ENCODE data around the gene ITPR1.

ITPR1 gene

DNA sequence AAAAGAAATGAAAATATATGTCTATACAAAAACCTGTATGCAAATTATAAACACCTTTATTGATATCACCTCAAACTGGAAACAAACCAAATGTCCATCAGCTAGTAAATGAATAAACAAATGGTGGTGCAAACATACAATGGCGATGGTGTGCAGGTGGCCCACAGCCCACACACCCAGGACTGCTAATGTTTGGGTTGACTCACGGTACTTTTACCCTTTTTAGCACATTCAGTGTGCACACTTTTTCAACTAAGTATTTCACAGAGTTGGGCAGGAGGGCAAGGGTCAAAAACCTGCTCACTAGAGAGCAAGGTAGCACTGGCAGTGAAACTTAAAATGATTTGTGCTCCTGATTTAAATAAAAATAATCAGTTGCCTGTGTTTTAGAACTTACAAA lies 363.0 kb downstream of the ITPR1 start:
- no peaks in the 10 kb centered on the region for H3K27me3 Mint-ChIP-seq
- H3K4me1 Mint-ChIP-seq (ENCODE audit: low read depth): peaks cover 33% of the 10 kb centered on the region
- no peak overlapping the region for H3K27ac Mint-ChIP-seq
- intact Hi-C loops (cut with micrococcal nuclease): no loop called here
- peaks cover 4% of the 10 kb centered on the region for H3K9me3 Mint-ChIP-seq
- H3K36me3 Mint-ChIP-seq (ENCODE audit: low read depth): no peaks in the 10 kb centered on the region
- H3K4me3 Mint-ChIP-seq: no peak overlapping the region

DNA sequence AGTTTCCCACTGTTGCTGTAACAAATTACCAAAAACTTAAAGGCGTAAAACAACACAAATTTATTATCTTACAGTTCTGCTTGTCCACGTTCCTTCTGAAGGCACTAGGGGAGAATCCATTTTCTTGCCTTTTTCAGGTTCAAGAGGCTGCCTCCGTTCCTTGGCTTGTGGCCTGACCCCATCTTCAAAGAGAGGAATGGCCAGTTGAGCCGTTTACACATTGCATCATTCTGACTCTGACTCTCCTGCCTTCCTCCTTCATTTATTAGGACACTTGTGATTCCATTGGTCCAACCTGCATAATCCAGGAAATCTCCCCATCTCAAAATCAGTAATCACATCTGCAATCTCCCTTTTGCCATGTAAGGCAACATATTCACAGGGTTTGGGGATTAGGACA lies 363.4 kb downstream of the ITPR1 start:
- Mint-ChIP-seq H3K4me1 (ENCODE audit: low read depth) (peaks cover 29% of the 10 kb centered on the region), H3K27me3 (no peaks in the 10 kb centered on the region), H3K9me3 (peaks cover 9% of the 10 kb centered on the region), H3K27ac (no peak overlapping the region), H3K36me3 (ENCODE audit: low read depth) (no peaks in the 10 kb centered on the region), H3K4me3 (no peak overlapping the region)
- intact Hi-C loops (cut with micrococcal nuclease): no loop called here

DNA sequence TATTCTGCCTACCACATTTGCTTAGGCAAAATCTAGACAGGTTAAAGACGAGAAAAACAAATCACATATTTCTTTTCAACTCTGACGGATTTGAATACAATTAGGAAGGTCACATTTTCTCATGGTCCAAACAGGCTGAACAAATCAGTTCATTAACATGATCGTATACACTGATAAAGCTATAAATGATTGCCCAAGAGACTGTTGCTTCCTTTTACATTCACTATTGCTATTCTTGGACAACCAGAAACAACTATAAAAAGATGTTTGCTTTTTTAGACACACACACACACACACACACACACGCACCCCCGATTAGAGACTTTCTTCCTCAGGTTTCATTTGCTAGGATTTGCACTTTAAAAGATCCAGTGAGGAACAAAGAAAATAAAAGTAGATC lies 363.8 kb downstream of the ITPR1 start:
- Mint-ChIP-seq H3K9me3 (peaks cover 13% of the 10 kb centered on the region), H3K36me3 (ENCODE audit: low read depth) (no peaks in the 10 kb centered on the region), H3K27me3 (no peaks in the 10 kb centered on the region), H3K4me3 (no peak overlapping the region), H3K4me1 (ENCODE audit: low read depth) (peaks cover 27% of the 10 kb centered on the region), H3K27ac (no peak overlapping the region)
- intact Hi-C loops (cut with micrococcal nuclease): no loop called here

DNA sequence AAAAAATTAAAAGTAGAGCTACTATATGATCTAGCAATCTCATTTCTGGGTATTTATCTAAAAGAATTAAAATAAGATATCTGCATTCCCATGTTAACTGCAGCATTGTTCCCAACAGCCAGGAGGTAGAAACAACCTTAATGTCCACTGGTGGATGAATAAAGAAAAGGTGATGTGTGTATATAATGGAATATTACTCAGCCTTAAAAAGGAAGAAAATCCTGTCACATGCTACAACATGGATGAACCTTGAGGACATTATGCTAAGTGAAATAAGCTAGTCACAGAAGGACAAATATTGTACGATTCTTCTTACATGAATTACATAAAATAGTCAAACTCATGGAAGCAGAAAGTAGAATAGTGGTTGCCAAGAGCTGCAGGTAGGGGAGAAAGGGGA lies 366.6 kb downstream of the ITPR1 start:
- peaks cover 15% of the 10 kb centered on the region for H3K4me1 Mint-ChIP-seq (ENCODE audit: low read depth)
- H3K27ac Mint-ChIP-seq: no peak overlapping the region
- no peaks in the 10 kb centered on the region for H3K27me3 Mint-ChIP-seq
- H3K36me3 Mint-ChIP-seq (ENCODE audit: low read depth): no peaks in the 10 kb centered on the region
- H3K9me3 Mint-ChIP-seq: peaks cover 13% of the 10 kb centered on the region
- intact Hi-C loops (cut with micrococcal nuclease): no loop called here
- no peak overlapping the region for H3K4me3 Mint-ChIP-seq

DNA sequence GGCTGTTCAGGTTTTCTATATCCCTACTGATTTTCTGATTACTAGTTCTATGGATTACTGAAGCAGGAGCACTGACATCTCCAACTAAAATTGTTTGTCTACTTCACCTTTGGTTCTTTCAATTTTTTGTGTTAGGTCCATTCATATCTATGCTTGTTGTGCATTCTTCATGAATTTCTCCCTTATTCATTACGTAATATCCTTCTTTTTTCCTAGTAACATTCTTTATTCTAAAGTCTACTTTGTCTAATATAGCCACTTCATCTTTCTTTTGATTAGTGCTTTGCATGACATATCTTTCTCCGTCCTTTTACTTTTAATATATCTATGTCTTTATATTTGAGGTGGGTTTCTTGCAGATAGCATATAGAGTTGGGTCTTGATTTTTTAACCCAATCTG lies 369.8 kb downstream of the ITPR1 start:
- Mint-ChIP-seq H3K36me3 (ENCODE audit: low read depth) (no peaks in the 10 kb centered on the region), H3K27me3 (no peaks in the 10 kb centered on the region), H3K9me3 (peaks cover 13% of the 10 kb centered on the region), H3K4me1 (ENCODE audit: low read depth) (peaks cover 7% of the 10 kb centered on the region), H3K4me3 (no peak overlapping the region), H3K27ac (no peak overlapping the region)
- intact Hi-C loops (cut with micrococcal nuclease): no loop called here

DNA sequence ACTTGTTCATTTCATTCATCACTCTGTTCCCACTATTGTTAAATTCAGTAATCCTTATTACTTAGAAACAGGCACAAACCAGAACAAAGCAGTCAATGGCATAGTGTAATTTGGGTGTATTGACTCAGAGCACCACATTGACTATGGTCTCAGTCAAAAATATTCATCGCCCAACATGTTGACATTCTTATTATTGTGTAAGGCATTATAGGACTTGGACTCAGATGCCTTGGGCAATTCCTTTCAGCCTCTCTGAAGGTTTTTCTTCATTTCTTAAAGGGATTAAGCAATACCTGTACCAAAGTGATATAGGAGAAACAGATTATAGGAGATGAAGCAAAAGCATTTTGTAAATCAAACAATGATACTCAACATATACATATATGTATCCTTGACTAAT lies 371.4 kb downstream of the ITPR1 start:
- intact Hi-C loops (cut with micrococcal nuclease): no loop called here
- Mint-ChIP-seq H3K4me1 (ENCODE audit: low read depth) (peaks cover 19% of the 10 kb centered on the region), H3K36me3 (ENCODE audit: low read depth) (no peaks in the 10 kb centered on the region), H3K9me3 (peaks cover 13% of the 10 kb centered on the region), H3K27me3 (no peaks in the 10 kb centered on the region), H3K4me3 (no peak overlapping the region), H3K27ac (no peak overlapping the region)

DNA sequence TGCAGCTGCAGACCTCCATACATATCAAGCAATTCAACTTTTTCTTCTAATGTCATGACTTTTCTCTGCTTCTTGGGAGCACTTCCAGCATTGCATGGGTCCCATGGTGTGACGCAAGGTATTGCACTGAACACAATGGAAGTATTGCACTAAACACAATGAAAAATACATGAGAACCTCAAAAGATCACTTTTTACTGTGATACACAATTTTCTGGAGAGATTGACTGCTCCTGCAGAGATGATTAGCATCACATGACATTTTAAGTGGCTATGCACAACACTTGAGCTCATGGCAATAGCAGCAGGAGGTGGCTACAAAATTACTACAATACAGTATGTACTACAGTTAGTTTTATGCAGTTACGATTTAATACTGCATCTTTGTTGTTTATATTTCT lies 372.6 kb downstream of the ITPR1 start:
- no peak overlapping the region for H3K27ac Mint-ChIP-seq
- H3K36me3 Mint-ChIP-seq (ENCODE audit: low read depth): no peaks in the 10 kb centered on the region
- peaks cover 13% of the 10 kb centered on the region for H3K9me3 Mint-ChIP-seq
- H3K4me1 Mint-ChIP-seq (ENCODE audit: low read depth): peaks cover 29% of the 10 kb centered on the region
- intact Hi-C loops (cut with micrococcal nuclease): no loop called here
- no peaks in the 10 kb centered on the region for H3K27me3 Mint-ChIP-seq
- no peak overlapping the region for H3K4me3 Mint-ChIP-seq

DNA sequence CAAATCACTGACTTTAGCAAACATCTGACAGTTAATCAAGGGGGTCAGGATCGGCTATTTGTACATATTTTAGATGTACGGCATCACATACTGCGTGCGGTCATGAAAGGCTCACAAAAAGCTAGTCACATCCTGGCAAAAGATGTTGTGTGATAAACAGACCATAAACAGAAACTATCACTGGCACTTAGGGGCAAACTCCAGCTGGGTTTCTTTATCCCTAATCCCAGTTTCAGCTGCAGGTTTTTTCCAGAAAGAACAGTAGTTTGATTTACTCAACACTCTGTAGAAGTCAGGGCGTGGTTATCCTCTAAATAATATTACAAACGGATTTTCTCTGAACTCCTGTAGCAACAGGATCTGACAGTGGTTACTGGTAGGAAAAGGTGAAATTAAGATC lies 373.7 kb downstream of the ITPR1 start:
- Mint-ChIP-seq H3K4me3 (no peak overlapping the region), H3K27me3 (no peaks in the 10 kb centered on the region), H3K36me3 (ENCODE audit: low read depth) (no peaks in the 10 kb centered on the region), H3K4me1 (ENCODE audit: low read depth) (peaks cover 32% of the 10 kb centered on the region), H3K27ac (peak overlapping the region; percentile 91), H3K9me3 (peaks cover 1% of the 10 kb centered on the region)
- intact Hi-C loops (cut with micrococcal nuclease): no loop called here

DNA sequence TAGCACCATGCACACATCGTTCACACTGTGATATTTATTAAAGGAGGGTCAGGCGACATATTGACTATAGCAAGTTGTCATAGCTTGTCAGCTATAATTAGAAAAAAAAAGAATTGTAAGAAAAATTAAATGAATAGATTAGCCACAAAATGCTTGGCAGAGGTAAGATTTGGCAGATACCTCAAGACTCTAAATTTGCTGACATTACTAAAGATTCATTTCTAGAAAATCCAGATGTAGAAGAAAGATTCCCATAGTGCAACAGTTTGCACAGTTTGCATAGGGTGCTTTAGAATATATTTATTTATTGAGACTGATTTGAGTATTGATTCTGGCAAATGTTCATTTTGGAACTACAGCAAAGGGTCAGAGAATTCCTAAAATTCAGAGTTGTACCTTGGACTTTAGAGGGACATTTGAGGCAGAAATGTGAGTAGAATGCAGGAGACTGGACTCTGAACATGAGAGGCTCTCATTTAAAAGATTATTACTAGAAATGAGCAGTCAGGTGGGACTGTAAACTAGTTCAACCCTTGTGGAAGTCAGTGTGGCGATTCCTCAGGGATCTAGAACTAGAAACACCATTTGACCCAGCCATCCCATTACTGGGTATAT lies 384.1 kb downstream of the ITPR1 start:
- Mint-ChIP-seq H3K9me3 (no peaks in the 10 kb centered on the region), H3K36me3 (ENCODE audit: low read depth) (no peaks in the 10 kb centered on the region), H3K27me3 (no peaks in the 10 kb centered on the region), H3K4me1 (ENCODE audit: low read depth) (no peaks in the 10 kb centered on the region), H3K27ac (no peak overlapping the region), H3K4me3 (no peak overlapping the region)
- intact Hi-C loops (cut with micrococcal nuclease): no loop called here

DNA sequence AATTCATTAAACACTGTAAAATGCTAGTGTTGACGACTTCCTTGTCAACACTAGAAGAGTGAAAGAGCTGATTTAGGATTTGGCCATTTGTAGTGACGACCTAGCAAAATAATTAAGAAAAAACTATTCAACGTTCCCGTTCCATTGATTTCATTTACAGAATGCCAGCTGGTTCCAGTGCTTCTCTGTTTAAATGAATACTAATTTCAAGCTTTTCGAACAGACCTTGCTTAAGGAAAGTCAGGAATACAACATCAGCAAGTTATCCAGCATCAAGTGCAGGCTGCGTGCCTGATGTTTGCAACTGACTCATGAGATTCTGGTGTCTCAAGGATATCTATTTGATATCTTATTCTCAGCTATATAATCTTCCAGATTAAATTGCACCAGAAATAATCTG lies 387.7 kb downstream of the ITPR1 start:
- Mint-ChIP-seq H3K27ac (no peak overlapping the region), H3K27me3 (no peaks in the 10 kb centered on the region), H3K4me1 (ENCODE audit: low read depth) (no peaks in the 10 kb centered on the region), H3K4me3 (no peak overlapping the region), H3K9me3 (no peaks in the 10 kb centered on the region), H3K36me3 (ENCODE audit: low read depth) (no peaks in the 10 kb centered on the region)
- intact Hi-C loops (cut with micrococcal nuclease): no loop called here

DNA sequence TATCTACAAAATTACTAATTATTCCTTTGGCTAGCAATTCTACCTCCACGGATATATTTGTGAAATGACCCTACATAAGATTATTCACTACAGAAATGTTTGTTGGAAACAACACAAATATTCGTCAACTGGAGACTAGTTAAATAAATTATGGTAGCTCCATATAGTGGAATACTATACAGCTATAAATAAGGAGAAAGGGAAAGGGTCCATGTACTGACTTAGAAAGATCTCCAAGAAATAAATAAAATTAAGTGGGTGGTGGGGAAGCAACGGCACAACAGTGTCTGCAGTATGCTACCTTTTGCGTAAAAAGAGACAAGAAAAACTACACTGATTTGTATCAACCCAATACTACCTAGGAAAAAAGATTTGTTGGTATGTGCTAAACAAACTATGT lies 389.4 kb downstream of the ITPR1 start:
- H3K27ac Mint-ChIP-seq: no peak overlapping the region
- H3K9me3 Mint-ChIP-seq: no peaks in the 10 kb centered on the region
- H3K36me3 Mint-ChIP-seq (ENCODE audit: low read depth): no peaks in the 10 kb centered on the region
- no peaks in the 10 kb centered on the region for H3K4me1 Mint-ChIP-seq (ENCODE audit: low read depth)
- H3K4me3 Mint-ChIP-seq: no peak overlapping the region
- H3K27me3 Mint-ChIP-seq: no peaks in the 10 kb centered on the region
- intact Hi-C loops (cut with micrococcal nuclease): no loop called here

DNA sequence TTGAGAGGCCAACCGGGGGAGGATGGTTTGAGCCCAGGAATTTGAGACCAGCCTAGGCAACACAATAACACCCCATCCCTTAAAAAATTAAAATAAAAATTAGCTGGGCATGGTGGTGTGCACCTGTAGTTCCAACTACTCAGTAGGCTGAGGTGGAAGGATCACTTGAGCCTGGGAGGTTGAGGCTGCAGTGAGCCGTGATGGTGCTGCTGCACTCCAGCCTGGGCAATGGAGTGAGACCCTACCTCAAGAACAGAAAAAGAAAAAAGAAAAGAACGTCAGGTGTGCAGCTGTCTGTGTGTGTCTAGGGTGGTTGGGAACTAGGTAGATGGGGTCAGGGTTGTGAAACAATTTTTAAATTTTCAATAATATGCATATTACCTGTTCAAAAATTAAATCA lies 389.9 kb downstream of the ITPR1 start:
- no peaks in the 10 kb centered on the region for H3K4me1 Mint-ChIP-seq (ENCODE audit: low read depth)
- intact Hi-C loops (cut with micrococcal nuclease): no loop called here
- H3K36me3 Mint-ChIP-seq (ENCODE audit: low read depth): no peaks in the 10 kb centered on the region
- no peak overlapping the region for H3K27ac Mint-ChIP-seq
- no peak overlapping the region for H3K4me3 Mint-ChIP-seq
- H3K27me3 Mint-ChIP-seq: no peaks in the 10 kb centered on the region
- no peaks in the 10 kb centered on the region for H3K9me3 Mint-ChIP-seq

DNA sequence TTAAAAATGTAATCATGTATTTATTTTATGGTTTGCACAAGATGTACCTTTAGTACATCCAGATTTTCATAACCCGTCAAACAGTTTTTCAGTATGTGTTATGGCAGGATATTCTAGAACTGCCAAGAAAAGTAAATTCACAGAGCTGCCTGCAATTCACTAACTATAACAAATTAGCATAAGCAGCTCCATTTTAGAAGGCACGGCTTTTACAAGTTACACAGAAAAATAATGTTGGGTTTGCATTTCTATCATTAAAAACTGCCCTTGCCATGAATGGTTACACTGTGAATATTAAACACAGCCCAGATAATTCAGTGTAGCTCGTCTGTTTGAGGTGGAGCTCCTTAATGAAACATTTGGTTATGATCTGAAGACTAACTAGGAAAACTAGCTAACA lies 391.7 kb downstream of the ITPR1 start:
- Mint-ChIP-seq H3K9me3 (no peaks in the 10 kb centered on the region), H3K4me3 (no peak overlapping the region), H3K27ac (no peak overlapping the region), H3K4me1 (ENCODE audit: low read depth) (peaks cover 14% of the 10 kb centered on the region), H3K27me3 (no peaks in the 10 kb centered on the region), H3K36me3 (ENCODE audit: low read depth) (no peaks in the 10 kb centered on the region)
- intact Hi-C loops (cut with micrococcal nuclease): no loop called here

DNA sequence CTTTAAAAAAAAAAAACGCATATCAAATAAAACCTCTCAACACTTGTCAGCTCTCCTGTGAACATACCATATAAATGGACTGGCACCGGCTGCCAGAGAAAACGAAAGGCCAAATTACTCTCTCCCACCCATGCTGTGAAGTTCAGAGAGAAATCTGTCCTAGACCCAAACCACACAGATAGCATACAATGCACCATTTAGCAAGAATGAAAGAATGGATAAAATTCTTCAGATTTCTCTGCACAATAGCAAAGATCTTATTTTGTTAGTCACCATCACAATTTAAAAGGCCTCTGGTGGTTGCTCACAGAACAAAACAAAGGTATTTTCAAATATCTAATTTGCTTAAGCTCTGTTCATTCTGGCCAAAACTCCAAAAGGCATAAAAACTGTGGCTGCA lies 392.2 kb downstream of the ITPR1 start:
- H3K4me3 Mint-ChIP-seq: no peak overlapping the region
- no peaks in the 10 kb centered on the region for H3K36me3 Mint-ChIP-seq (ENCODE audit: low read depth)
- intact Hi-C loops (cut with micrococcal nuclease): no loop called here
- no peak overlapping the region for H3K27ac Mint-ChIP-seq
- H3K27me3 Mint-ChIP-seq: no peaks in the 10 kb centered on the region
- peaks cover 16% of the 10 kb centered on the region for H3K4me1 Mint-ChIP-seq (ENCODE audit: low read depth)
- H3K9me3 Mint-ChIP-seq: no peaks in the 10 kb centered on the region

DNA sequence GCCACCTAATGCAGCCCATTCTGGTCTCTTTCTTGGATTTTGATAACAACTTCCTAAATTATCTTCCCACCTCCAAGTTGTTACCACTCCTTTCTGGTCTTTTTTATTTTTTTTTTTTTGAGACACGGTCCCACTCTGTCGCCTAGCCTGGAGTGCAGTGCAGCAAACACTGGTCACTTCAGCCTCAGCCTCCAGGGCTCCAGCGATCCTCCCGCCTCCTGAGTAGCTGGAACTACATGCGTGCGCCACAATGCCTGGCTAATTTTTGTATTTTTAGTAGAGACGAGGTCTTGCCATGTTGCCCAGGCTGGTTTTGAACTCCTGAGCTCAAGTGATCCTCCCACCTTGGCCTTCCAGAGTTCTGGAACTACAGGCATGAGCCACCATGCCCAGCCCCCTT lies 393.3 kb downstream of the ITPR1 start:
- Mint-ChIP-seq H3K27ac (no peak overlapping the region), H3K27me3 (no peaks in the 10 kb centered on the region), H3K4me3 (no peak overlapping the region), H3K9me3 (no peaks in the 10 kb centered on the region), H3K36me3 (ENCODE audit: low read depth) (no peaks in the 10 kb centered on the region), H3K4me1 (ENCODE audit: low read depth) (peaks cover 16% of the 10 kb centered on the region)
- intact Hi-C loops (cut with micrococcal nuclease): no loop called here

Measured in dendritic cell treated with granulocyte-macrophage colony-stimulating factor and Interleukin-4, amounts not matched to agents 40 ng/mL and 50 ng/mL, for 4 days (primary cell).